CD4-positive, alpha-beta T cell treated with Interleukin-6 for 4 hours (primary cell): ENCODE results near the gene TRIM17.
"Not testable (repeated sequence)": the region's sequence is repeated elsewhere in the genome, so short reads cannot be mapped to it uniquely, and the experiment has no call there.

Source experiments
- DNase-seq: peaks from one replicate; pipeline ENCODE4 v3.0.0-alpha.2; 2020; ENCODE audit warnings: mixed read lengths

Gene TRIM17

DNA sequence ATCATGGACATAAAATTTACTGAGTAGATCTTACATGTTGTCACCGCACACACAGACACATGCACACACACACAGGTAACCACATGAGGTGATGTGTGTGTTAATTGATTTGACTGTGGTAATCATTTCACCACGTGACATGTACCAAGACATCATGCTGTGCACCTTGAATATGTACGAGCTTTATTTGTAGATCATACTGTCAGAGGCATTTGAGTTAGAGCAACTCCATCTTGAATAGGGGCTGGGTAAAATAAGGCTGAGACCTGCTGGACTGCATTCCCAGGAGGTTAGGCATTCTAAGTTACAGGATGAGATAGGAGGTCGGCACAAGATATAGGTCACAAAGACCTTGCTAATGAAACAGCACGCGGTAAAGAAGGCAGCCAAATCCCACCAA lies 31.7 kb upstream of the TRIM17 start:
- no peak for DNase-seq

DNA sequence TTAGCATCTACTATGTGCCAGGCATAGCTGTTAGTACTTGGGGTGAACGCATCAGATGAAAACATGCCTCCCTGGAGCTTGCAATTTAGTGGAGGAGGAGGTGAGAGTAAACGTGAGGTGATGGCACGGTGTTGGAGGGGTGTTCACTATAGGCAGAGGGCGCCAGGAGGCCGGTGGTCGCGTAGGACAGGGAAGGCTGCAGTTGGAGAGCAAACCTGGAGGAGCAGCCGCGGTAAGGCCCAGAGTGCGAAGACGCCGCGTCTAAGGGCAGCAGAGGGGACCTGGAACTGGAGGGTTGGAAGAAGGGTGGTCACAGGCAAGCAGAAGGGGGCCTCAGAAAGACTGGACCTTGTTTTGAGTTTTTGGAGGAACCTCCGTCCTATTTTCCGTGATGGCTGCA lies 30.2 kb upstream of the TRIM17 start:
- DNase-seq: no peak

- DNase-seq: peak; percentile 40
Measured at GRCh38 chr1:228445843-228446650, 29.4 kb upstream of the TRIM17 start.

DNA sequence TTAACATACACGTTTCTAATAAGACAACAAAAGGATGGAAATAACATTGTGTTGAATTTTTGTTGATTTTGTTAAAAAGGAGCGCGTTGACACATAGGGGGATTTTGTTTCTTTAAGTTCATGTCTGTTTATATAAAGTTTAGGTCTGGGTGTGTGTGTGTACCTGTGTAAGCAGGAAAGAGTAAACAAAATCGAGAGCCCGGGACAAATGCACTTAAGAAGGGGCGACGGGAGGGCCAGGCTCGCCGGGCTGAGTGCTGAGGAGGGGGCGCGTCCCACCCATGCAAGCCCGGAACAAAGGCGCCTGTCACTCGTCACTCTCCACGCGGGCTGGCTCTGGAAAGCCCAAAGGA lies 28.8 kb upstream of the TRIM17 start:
- DNase-seq: no peak

- no peak for DNase-seq
Measured at GRCh38 chr1:228443395-228443794, 26.7 kb upstream of the TRIM17 start.

- DNase-seq: no peak
Measured at GRCh38 chr1:228440761-228441500, 24.3 kb upstream of the TRIM17 start.

DNA sequence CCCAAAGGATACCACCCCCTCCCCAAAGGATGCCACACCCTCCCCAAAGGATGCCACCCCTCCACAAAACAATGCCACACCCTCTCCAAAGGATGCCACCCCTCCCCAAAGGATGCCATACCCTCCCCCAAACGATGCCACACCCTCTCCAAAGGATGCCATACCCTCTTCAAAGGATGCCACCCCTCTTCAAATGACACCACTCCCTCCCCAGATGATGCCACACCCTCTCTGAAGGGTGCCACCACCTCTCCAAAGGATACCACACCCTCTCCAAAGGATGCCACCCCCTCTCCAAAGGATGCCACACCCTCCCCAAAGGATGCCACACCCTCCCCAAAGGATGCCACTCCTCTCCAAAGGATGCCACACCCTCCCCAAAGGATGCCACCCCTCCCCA lies 21.6 kb upstream of the TRIM17 start:
- no peak for DNase-seq

- DNase-seq: no peak
Measured at GRCh38 chr1:228437424-228437962, 20.8 kb upstream of the TRIM17 start.

GRCh38 chr1:228434689-228435088 lies 18.0 kb upstream of the TRIM17 start:
- DNase-seq: no peak

DNA sequence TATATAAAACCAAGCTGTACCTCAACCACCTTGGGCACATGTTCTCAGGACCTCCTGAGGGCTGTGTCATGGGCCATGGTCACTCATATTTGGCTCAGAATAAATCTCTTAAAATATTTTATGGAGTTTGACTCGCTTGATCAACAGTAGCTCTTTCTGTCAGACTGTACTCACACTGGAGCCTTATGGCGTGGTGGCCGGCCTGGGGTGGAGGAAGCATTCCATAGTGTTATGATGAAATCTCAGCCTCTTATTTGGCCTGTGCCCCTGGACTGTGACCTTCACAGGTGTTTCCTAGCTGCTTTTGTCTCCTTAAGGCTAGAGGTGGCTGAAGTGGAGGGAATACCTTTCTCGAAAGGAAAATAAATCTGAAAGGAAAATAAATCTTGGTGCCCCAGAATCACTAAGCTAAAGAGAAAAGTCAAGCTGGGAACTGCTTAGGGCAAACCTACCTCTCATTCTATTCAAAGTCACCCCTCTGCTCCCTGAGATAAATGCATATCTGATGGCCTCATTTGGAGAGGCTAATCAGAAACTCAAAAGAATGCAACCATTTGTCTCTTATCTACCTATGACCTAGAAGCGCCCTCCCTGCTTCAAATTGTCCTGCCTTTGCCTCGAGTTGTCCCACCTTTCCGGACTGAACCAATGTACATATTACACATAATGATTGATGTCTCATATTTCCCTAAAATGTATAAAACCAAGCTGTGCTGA lies 16.8 kb upstream of the TRIM17 start:
- not testable (repeated sequence) for DNase-seq

DNA sequence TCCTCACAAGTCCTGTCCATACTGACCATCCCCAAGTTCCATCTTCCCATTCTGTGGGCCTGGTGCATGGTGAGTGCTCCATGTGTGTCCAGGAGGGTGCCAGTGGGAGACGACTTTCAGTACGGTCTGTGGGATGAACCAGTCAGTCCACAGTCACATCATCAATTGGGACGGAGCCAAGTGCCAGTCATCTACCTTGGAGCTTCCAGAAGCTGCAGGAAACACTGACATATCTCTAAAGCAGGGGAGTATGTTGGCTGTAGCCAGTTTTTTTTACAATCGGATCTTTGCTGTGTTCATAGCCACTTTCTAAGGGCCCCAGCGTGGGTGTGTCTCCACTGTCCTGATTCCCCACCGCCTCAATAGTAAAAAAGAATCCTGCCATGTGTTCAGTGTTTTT lies 13.6 kb upstream of the TRIM17 start:
- no peak for DNase-seq

DNA sequence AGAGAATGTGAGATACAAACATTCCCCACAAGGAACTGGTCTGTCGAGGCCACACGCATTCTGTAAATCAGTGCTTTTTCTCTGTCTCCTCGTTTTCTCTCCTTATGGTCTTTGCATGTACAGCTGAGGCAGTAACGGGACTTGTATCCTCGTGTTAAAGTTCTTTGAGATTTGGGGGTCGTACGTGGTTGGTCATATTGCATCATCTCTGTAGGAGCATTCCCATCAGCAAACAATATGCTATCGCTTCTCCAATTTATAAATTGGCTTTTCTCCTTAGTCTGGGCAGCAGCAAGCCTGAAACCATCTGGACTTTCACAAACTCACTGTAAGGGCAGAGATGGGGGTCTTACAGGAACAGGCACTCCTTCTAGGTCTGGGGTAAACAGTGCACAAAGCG lies 13.0 kb upstream of the TRIM17 start:
- no peak for DNase-seq

DNA sequence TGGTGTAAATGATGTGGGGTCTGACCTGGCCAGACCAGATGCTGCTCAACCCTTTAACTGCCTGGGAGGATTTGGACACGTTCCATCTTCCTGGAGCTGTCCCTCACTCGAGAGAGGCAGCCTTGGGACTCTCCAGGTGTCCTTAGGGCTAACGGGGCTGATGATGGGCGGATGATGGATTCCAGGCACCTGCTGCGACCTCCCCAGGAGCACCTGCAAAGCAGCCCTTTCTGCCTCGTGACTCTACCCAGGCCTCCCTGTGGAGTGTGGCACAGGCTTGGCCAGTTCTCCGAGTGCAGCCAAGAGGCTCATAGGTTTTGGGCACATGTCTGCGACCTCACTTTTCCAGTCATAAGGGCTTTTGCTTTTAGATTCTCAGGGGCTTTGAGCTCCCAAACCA lies 12.3 kb upstream of the TRIM17 start:
- no peak for DNase-seq

DNA sequence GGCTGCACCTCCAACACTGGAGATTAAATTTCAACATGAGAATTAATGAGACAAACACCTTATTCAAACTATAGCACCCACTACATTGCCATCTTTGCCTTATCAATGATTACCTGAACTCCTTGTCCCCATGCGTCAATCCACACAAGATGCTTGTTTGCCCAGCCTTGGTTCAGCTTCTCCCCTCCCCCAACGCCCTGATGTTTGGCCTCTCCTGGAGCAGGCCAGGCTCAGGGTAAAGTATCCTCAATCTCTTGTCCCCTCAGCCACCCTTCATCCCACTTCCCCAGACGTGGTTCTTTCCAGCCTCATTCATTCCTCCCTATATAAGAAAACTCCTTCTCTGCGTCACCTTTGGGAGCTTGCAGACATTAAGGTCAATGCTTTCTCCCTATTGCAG lies 11.8 kb upstream of the TRIM17 start:
- no peak for DNase-seq

DNA sequence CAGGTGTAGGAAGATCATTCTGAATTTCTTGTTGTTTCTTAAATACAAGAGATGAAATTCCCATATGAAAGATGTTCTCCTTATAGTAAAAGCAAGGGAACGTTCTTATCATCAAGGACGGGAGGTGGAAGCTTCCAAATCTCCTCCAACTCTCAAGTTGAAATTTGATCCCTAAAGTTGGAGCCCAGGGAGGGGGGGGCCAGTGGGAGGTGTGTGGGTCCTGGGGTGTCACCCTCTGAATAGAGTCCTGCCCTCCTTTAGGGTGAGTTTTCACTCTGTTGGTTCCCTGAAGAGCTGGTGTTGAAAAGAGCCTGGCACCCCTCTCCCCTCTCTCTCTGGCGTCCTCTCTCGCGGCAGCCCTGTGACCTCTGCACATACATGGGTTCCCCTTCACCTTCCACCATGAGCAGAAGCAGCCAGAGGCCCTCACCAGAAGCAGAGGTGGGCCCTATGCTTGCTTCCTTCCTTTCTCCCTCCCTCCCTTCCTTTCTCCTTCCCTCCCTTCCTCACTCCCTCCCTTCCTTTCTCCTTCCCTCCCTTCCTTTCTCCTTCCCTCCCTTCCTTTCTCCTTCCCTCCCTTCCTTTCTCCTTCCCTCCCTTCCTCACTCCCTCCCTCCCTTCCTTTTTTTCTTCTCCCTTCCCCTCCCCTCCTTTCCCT lies 10.0 kb upstream of the TRIM17 start:
- no peak for DNase-seq

DNA sequence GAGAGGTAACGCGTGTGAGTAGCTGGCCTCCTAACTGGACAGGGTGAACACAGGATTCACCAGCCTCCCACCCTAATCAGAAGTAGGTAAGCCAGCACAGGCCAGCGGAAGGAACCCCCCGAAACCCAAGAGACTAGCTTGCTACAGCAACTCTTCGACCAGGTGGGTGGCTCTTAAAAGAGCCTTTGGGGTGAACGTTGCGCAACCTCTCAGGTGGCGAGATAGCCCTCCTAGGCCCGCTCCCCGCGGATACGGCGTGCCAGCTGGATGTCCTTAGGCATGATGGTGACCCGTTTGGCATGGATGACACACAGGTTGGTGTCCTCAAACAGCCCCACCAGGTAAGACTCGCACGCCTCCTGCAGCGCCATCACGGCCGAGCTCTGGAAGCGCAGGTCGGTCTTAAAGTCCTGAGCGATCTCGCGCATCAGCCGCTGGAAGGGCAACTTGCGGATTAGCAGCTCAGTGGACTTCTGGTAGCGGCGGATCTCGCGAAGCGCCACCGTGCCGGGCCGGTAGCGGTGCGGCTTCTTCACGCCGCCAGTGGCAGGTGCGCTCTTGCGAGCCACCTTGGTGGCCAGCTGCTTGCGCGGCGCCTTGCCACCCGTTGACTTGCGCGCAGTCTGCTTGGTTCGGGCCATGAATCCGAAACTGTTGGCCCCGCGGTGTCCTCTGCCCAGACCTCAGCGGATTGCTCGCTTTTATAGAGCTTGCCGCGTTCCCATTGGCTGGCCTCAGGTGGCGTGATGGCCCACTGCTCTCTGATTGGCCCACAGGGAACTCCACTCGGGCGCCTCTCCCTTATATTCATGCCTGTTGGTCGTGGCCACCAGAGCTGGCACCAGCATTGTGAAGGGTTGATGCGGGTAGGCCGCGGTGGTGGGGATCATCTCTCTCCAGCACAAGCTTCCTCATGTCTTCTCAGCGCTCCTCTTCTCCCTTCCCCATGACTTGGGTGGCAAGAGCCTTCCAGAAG lies 8.3 kb upstream of the TRIM17 start:
- DNase-seq: no peak

DNA sequence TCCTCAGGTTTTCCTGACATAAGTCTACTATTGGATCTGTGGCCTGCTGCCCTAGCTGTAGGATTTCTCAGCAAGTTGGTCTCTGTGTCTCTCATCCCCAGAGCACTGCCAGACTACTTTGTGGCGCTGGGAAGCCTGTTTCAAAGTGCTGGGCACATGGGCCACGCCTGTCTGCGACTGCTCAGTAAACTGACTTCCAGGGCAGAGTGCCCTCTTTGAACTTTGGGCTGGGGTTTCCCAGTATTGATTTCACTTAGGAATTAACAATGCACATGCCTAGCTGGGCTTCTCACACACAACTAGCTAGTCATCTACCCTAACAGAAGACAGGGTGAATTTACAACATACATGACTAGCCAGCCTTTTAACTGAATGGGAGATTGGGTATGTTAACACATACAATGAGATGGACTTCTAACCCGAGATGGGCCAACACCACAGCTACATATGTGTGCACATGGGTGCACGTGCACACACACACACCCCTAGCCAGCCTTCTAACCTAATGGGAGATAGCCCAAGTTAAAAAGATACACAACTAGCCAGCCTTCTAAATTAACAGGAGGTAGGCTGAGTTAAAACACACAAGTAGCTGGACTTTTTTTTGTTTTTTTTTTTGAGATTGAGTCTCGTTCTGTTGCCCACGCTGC lies 6.9 kb upstream of the TRIM17 start:
- no peak for DNase-seq

DNA sequence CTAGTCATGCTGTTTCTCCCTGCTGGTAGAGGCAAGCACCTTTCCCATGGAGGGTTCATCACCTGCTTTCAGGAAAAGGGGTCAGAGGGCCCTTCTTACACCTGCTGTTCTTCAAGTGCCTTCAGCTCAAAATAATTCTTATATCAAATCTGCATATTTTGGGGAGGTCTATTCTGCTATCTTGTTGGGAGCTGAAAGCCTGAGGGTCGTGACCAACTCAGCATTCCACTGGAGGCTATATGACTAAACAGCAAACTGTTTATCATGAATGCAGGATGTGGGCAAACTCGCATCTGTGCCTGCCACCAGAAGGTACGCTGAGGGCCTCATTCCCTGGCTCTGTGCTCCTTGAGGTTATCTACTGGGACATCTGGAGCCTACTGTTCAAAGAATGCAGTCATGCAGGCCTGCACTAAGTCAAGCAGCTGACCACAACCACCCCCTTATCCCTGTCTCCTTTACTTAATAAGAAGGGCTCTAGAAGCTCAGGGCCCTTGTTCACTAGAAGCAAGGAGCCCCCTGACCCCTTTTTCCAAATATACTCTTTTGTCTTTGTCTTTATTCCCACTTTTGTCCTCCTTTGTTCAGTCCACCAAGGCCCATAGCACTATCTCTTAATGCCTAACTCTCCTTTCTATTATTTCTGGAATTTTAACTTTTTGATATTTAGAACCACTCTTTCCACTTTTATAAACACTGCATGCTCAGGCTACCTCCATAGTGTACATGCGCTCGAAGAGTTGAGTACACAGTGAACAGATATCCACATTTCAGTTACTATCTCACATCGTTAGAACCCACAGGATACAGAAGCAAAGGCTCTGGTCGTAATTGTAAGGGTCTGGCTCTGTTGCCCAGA lies 4.5 kb upstream of the TRIM17 start:
- no peak for DNase-seq

DNA sequence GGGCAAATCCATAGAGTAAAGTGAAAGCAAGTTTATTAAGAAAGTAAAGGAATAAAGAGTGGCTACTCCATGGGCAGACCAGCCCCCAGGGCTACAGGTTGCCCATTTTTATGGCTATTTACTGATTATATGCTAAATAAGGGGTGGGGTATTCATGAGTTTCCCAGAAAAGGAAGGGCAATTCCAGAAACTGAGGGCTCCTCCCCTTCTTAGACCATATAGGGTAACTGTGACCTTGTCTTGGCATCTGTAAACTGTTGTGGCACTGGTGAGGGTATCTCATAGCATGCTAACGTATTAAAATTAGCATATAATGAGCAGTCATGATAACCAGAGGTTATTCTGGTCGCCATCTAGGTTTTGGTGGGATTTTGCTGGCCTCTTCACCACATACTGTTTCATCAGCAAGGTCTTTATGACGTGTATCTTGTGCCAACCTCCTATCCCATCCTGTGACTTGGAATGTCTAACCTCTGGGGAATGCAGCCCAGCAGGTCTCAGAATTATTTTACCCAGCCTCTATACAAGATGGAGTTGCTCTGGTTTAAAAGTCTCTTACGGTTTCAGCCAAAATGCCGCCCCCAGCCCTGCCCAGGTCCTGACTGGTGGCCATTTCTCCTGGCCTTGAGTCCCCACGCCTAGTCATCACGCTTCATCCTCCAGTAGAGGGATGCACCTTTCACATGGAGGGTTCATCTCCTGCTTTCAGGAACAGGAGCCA lies 982 bp upstream of the TRIM17 start:
- no peak for DNase-seq

- DNase-seq: no peak
Measured at GRCh38 chr1:228417061-228417460, 400 bp upstream of the TRIM17 start.
